Progenitor cell of endocrine pancreas (in vitro differentiated cells): ENCODE results near the gene ZNF230. TPM values are rescaled to one million over a fixed set of nuclear protein-coding genes. Genes with fewer than 3 reads are reported as not detected.

Source experiments
- DNase-seq: peaks from one replicate; pipeline ENCODE4 v3.0.0; 2021; ENCODE audit warnings: low spot score; ENCODE audit not compliant: unreplicated experiment
- H3K27ac Mint-ChIP-seq: 2 replicates; pipeline ENCODE4 v1.8.0; 2021; ENCODE audit warnings: mild to moderate bottlenecking, moderate library complexity, mixed read lengths
- H3K27me3 Mint-ChIP-seq: 2 replicates; pipeline ENCODE4 v1.8.0; 2021; ENCODE audit warnings: mixed read lengths
- H3K36me3 Mint-ChIP-seq: 2 replicates; pipeline ENCODE4 v1.8.0; 2022; ENCODE audit warnings: mixed read lengths; ENCODE audit not compliant: insufficient read depth
- H3K4me1 Mint-ChIP-seq: 2 replicates; pipeline ENCODE4 v1.8.0; 2021; ENCODE audit warnings: low read depth, mixed read lengths
- H3K4me3 Mint-ChIP-seq: 2 replicates; pipeline ENCODE4 v1.8.0; 2021; ENCODE audit warnings: low read depth, mild to moderate bottlenecking, moderate library complexity, mixed read lengths
- H3K9me3 Mint-ChIP-seq: 2 replicates; pipeline ENCODE4 v1.8.0; 2021; ENCODE audit warnings: low read depth, mixed read lengths
- total RNA-seq: library from RNA; stranded (reverse); gene quantifications from 2 replicates; pipeline ENCODE4 v1.2.1, GENCODE V29; 2021
- TF ChIP-seq, protein P1 (sequence below): fragments of 200-600 bp; sonication (generic); IDR thresholded peaks from one replicate; pipeline ENCODE4 v1.5.0; 2021; ENCODE audit warnings: antibody characterized with exemption, mild to moderate bottlenecking; ENCODE audit not compliant: unreplicated experiment

The ZNF230 gene
- total RNA-seq, 1 donor from 2014 or later, result 7.3 TPM

DNA sequence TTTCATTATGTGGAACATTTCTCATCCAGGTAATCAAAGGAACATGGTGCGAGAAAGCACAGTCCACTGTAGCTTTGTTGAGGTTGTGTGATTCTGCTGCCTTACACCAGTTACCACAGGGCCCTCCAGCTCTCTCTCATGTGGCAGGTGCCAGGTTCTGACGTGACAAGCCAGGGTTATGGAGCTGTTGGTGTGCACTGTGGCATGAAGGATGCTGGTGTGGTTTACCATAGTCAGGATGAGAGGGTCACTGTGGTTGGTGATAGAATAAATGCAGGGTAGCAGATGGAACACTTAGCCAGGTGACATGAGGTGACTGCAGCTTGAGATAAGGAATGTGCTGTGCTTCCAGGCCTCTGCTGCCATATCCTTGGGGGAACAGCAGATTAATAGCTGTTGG, 56.5 kb downstream of the ZNF230 start:
- Mint-ChIP-seq H3K27ac (no peak overlapping the region), H3K36me3 (peaks cover 61% of the 10 kb centered on the region), H3K4me1 (peaks cover 5% of the 10 kb centered on the region), H3K4me3 (no peak overlapping the region), H3K9me3 (no peaks in the 10 kb centered on the region), H3K27me3 (no peaks in the 10 kb centered on the region)
- TF ChIP-seq, protein P1, sequence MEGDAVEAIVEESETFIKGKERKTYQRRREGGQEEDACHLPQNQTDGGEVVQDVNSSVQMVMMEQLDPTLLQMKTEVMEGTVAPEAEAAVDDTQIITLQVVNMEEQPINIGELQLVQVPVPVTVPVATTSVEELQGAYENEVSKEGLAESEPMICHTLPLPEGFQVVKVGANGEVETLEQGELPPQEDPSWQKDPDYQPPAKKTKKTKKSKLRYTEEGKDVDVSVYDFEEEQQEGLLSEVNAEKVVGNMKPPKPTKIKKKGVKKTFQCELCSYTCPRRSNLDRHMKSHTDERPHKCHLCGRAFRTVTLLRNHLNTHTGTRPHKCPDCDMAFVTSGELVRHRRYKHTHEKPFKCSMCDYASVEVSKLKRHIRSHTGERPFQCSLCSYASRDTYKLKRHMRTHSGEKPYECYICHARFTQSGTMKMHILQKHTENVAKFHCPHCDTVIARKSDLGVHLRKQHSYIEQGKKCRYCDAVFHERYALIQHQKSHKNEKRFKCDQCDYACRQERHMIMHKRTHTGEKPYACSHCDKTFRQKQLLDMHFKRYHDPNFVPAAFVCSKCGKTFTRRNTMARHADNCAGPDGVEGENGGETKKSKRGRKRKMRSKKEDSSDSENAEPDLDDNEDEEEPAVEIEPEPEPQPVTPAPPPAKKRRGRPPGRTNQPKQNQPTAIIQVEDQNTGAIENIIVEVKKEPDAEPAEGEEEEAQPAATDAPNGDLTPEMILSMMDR, result no peak
- DNase-seq, result no peak

DNA sequence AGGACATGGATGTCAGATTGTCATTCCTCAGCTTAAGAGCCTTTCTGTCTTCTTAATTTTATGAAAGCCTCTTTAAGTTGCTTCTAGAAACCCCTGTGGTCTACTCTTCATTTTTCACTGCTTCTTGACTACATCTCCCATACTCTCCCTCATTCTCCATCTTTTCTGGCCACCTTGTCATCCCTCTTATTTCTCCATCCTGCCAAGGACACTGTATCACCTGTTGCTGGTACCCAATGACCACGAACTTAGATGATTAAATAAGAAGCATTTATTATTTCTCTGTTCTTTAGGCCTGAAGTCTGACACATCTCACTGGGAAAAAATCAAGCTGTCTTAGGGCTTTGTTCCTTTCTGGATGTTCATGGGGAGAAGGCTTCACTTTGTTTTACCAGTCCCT, 58.3 kb downstream of the ZNF230 start:
- TF ChIP-seq, protein P1, result no peak
- Mint-ChIP-seq H3K27ac (no peak overlapping the region), H3K36me3 (peaks cover 64% of the 10 kb centered on the region), H3K27me3 (no peaks in the 10 kb centered on the region), H3K4me1 (no peaks in the 10 kb centered on the region), H3K9me3 (peaks cover 11% of the 10 kb centered on the region), H3K4me3 (no peak overlapping the region)
- DNase-seq, result no peak

Other genes starting within 250 kb of the ZNF230 start
- gene SMG9, start 248.0 kb upstream of the ZNF230 start, total RNA-seq, result 74.9 and 78.9 TPM in 2 replicates
- gene KCNN4, start 222.0 kb upstream of the ZNF230 start, total RNA-seq, result 0.31 and 0.34 TPM in 2 replicates
- not detected in 2 replicates for gene LYPD5, start 200.5 kb upstream of the ZNF230 start, total RNA-seq
- gene ZNF283, start 175.6 kb upstream of the ZNF230 start, total RNA-seq, result 14.6 and 17.3 TPM in 2 replicates
- 8.5 and 9.5 TPM in 2 replicates for gene ZNF404, start 119.0 kb upstream of the ZNF230 start, total RNA-seq
- gene ZNF45, start 67.7 kb upstream of the ZNF230 start, total RNA-seq, result 20.9 and 23.9 TPM in 2 replicates
- 12.0 and 14.8 TPM in 2 replicates for gene ZNF221, start 51.7 kb upstream of the ZNF230 start, total RNA-seq
- gene ZNF155, start 18.8 kb upstream of the ZNF230 start, total RNA-seq, result 13.8 and 14.6 TPM in 2 replicates
- gene ZNF222, start 22.4 kb downstream of the ZNF230 start, total RNA-seq, result 10.0 and 10.4 TPM in 2 replicates
- gene ZNF223, start 49.1 kb downstream of the ZNF230 start, total RNA-seq, result 14.2 and 14.4 TPM in 2 replicates
- 5.7 and 5.9 TPM in 2 replicates for gene ZNF284, start 69.2 kb downstream of the ZNF230 start, total RNA-seq
- 40.6 and 45.6 TPM in 2 replicates for gene ZNF224, start 91.4 kb downstream of the ZNF230 start, total RNA-seq
- 9.1 and 10.2 TPM in 2 replicates for gene ZNF225, start 110.4 kb downstream of the ZNF230 start, total RNA-seq
- gene ZNF234, start 138.6 kb downstream of the ZNF230 start, total RNA-seq, result 24.9 and 25.2 TPM in 2 replicates
- gene ZNF226, start 162.1 kb downstream of the ZNF230 start, total RNA-seq, result 38.2 and 38.7 TPM in 2 replicates
- gene ZNF227, start 209.6 kb downstream of the ZNF230 start, total RNA-seq, result 32.0 and 38.9 TPM in 2 replicates